Neural progenitor cell (in vitro differentiated cells): ENCODE data around the gene NXF1. TPM values are rescaled to one million over a fixed set of nuclear protein-coding genes. Genes with fewer than 3 reads are reported as not detected.
"Not testable (repeated sequence)": the region's sequence is repeated elsewhere in the genome, so short reads cannot be mapped to it uniquely, and the experiment has no call there.

Source experiments
- DNase-seq: peaks from one replicate; pipeline ENCODE4 v3.0.0-alpha.2; 2016; ENCODE audit warnings: low spot score
- H2AFZ ChIP-seq: fragments of 200-600 bp; sonication (generic); replicated peaks from 2 replicates; pipeline ENCODE4 v1.6.1; 2016; ENCODE audit warnings: antibody characterized with exemption
- H3F3A ChIP-seq: fragments of 200-600 bp; sonication (generic); 2 replicates; pipeline ENCODE4 v1.6.1; 2016; ENCODE audit warnings: antibody characterized with exemption, low read depth
- H3K27ac ChIP-seq: fragments of 200-600 bp; sonication (generic); 2 replicates; pipeline ENCODE4 v1.5.1; 2016; ENCODE audit warnings: mild to moderate bottlenecking
- H3K27me3 ChIP-seq: fragments of 200-600 bp; sonication (generic); 2 replicates; pipeline ENCODE4 v1.6.1; 2016; ENCODE audit warnings: mild to moderate bottlenecking, moderate library complexity
- H3K36me3 ChIP-seq: fragments of 200-600 bp; sonication (generic); 2 replicates; pipeline ENCODE4 v1.5.1; 2016
- H3K4me1 ChIP-seq: fragments of 200-600 bp; sonication (generic); 2 replicates; pipeline ENCODE4 v1.6.1; 2016; ENCODE audit warnings: mixed run types
- H3K4me2 ChIP-seq: fragments of 200-600 bp; sonication (generic); 2 replicates; pipeline ENCODE4 v1.6.1; 2016
- H3K4me3 ChIP-seq: fragments of 200-600 bp; sonication (generic); 2 replicates; pipeline ENCODE4 v1.5.1; 2016
- H3K79me2 ChIP-seq: fragments of 200-600 bp; sonication (generic); 2 replicates; pipeline ENCODE4 v1.6.1; 2016; ENCODE audit warnings: low read depth
- H3K9ac ChIP-seq: fragments of 200-600 bp; sonication (generic); 2 replicates; pipeline ENCODE4 v1.6.1; 2016
- H3K9me3 ChIP-seq: fragments of 200-600 bp; sonication (generic); 2 replicates; pipeline ENCODE4 v1.5.1; 2016; ENCODE audit warnings: low read depth
- H4K20me1 ChIP-seq: fragments of 200-600 bp; sonication (generic); 2 replicates; pipeline ENCODE4 v1.6.1; 2016; ENCODE audit warnings: low read depth
- H3K27ac Mint-ChIP-seq: 3 replicates; pipeline ENCODE4 v1.8.0; 2021; ENCODE audit warnings: mixed read lengths
- H3K27me3 Mint-ChIP-seq: 2 replicates; pipeline ENCODE4 v1.8.0; 2022; ENCODE audit warnings: low read depth, mild to moderate bottlenecking, inconsistent platforms, moderate library complexity, mixed read lengths; ENCODE audit not compliant: insufficient read depth
- H3K36me3 Mint-ChIP-seq: 3 replicates; pipeline ENCODE4 v1.8.0; 2021; ENCODE audit warnings: mixed read lengths
- H3K4me1 Mint-ChIP-seq: 3 replicates; pipeline ENCODE4 v1.8.0; 2021; ENCODE audit warnings: mixed read lengths
- H3K4me3 Mint-ChIP-seq: 3 replicates; pipeline ENCODE4 v1.8.0; 2021; ENCODE audit warnings: mild to moderate bottlenecking, moderate library complexity, mixed read lengths
- H3K9me3 Mint-ChIP-seq: 3 replicates; pipeline ENCODE4 v1.8.0; 2020; ENCODE audit warnings: mixed read lengths
- EZH2 ChIP-seq: fragments of 200-600 bp; sonication (generic); IDR thresholded peaks from 2 replicates; pipeline ENCODE4 v1.6.1; 2017; ENCODE audit warnings: antibody characterized with exemption, mild to moderate bottlenecking, moderate library complexity
- EZH2phosphoT487 ChIP-seq: fragments of 200-600 bp; sonication (generic); IDR thresholded peaks from 2 replicates; pipeline ENCODE4 v1.6.1; 2017; ENCODE audit warnings: antibody characterized with exemption
- total RNA-seq: library from RNA; depleted of rRNA; stranded (reverse); fragments of >200 nt; gene quantifications from 2 replicates; pipeline ENCODE4 v1.2.3, GENCODE V29; 2015; ENCODE audit warnings: low replicate concordance
- TF ChIP-seq, protein P1 (sequence below): fragments of 200-600 bp; sonication (generic); IDR thresholded peaks from 2 replicates; pipeline ENCODE4 v1.5.1; 2017; ENCODE audit warnings: antibody characterized with exemption, mild to moderate bottlenecking

Gene NXF1
- total RNA-seq, 1 donor from 2014 or later: 23.6 TPM

DNA sequence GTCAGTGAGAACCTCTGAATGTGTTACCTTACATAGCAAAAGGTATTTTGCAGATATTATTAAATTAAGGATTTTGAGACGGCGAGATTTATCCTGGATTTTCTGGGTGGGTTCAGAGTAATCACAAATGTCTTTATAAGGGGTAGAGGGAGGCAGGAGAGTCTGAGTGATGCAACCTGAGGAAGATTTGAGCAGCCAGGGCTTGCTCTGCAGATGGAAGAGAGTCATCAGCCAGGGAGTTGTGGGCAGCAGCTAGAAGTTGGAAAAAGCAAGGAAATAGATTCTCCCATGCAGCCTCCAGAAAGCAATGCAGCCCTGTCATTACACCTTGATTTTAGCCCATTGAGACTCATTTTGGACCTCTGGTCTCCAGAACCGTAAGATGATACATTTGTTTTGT, 38.2 kb upstream of the NXF1 start:
- no peak overlapping the region for H3K27ac Mint-ChIP-seq

DNA sequence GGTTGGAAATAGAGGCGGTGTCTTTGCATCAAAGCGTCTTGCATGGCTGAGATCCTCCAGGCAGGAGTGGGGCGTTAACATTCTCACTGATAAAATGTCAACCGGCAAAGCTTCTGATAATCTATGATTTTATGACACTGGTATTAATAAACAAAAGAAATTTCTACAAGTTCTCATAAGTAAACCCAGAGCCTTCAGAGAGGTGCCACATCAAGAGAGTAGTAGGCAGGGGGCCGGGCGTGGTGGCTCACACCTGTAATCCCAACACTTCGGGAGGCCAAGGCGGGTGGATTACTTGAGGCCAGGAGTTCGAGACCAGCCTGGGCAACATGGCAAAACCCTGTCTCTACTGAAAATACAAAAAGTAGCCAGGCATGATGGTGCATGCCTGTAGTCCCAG, 37.7 kb upstream of the NXF1 start:
- H2AFZ ChIP-seq: peak overlapping the region; percentile 12
- H3K36me3 ChIP-seq, H4K20me1 ChIP-seq, H3K27me3 ChIP-seq, H3K4me3 Mint-ChIP-seq, H3K9me3 Mint-ChIP-seq, H3K36me3 Mint-ChIP-seq, H3K9me3 ChIP-seq, H3K9ac ChIP-seq, H3K27me3 Mint-ChIP-seq, DNase-seq, H3K4me1 ChIP-seq, H3K27ac Mint-ChIP-seq: not testable (repeated sequence)
- H3F3A ChIP-seq: peaks cover 51% of the 10 kb centered on the region
- H3K4me3 ChIP-seq: peak overlapping the region; percentile 90
- H3K79me2 ChIP-seq: peaks cover 15% of the 10 kb centered on the region
- peaks cover 24% of the 10 kb centered on the region for H3K4me1 Mint-ChIP-seq
- H3K4me2 ChIP-seq: peak overlapping the region; percentile 89
- H3K27ac ChIP-seq: peak overlapping the region; percentile 99

More for the DNA sequence above, 38.2 kb upstream of the NXF1 start:
- Histone ChIP-seq H3K4me1 (peaks cover 6% of the 10 kb centered on the region), H3K79me2 (peaks cover 9% of the 10 kb centered on the region), H3K27ac (no peak overlapping the region), H3K27me3 (no peaks in the 10 kb centered on the region), H3K4me3 (no peak overlapping the region), H3K9me3 (no peaks in the 10 kb centered on the region), H3K36me3 (no peaks in the 10 kb centered on the region), H3F3A (peaks cover 54% of the 10 kb centered on the region), H2AFZ (no peak overlapping the region), H3K9ac (no peak overlapping the region), H3K4me2 (no peak overlapping the region), H4K20me1 (no peaks in the 10 kb centered on the region)
- peak overlapping the region; percentile 16 for H3K4me3 Mint-ChIP-seq
- TF ChIP-seq EZH2phosphoT487 (no peak), EZH2 (no peak)
- TF ChIP-seq, protein P1, sequence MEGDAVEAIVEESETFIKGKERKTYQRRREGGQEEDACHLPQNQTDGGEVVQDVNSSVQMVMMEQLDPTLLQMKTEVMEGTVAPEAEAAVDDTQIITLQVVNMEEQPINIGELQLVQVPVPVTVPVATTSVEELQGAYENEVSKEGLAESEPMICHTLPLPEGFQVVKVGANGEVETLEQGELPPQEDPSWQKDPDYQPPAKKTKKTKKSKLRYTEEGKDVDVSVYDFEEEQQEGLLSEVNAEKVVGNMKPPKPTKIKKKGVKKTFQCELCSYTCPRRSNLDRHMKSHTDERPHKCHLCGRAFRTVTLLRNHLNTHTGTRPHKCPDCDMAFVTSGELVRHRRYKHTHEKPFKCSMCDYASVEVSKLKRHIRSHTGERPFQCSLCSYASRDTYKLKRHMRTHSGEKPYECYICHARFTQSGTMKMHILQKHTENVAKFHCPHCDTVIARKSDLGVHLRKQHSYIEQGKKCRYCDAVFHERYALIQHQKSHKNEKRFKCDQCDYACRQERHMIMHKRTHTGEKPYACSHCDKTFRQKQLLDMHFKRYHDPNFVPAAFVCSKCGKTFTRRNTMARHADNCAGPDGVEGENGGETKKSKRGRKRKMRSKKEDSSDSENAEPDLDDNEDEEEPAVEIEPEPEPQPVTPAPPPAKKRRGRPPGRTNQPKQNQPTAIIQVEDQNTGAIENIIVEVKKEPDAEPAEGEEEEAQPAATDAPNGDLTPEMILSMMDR: no peak
- peaks cover 2% of the 10 kb centered on the region for H3K36me3 Mint-ChIP-seq
- peaks cover 3% of the 10 kb centered on the region for H3K9me3 Mint-ChIP-seq
- peaks cover 6% of the 10 kb centered on the region for H3K27me3 Mint-ChIP-seq
- peaks cover 24% of the 10 kb centered on the region for H3K4me1 Mint-ChIP-seq
- no peak for DNase-seq

DNA sequence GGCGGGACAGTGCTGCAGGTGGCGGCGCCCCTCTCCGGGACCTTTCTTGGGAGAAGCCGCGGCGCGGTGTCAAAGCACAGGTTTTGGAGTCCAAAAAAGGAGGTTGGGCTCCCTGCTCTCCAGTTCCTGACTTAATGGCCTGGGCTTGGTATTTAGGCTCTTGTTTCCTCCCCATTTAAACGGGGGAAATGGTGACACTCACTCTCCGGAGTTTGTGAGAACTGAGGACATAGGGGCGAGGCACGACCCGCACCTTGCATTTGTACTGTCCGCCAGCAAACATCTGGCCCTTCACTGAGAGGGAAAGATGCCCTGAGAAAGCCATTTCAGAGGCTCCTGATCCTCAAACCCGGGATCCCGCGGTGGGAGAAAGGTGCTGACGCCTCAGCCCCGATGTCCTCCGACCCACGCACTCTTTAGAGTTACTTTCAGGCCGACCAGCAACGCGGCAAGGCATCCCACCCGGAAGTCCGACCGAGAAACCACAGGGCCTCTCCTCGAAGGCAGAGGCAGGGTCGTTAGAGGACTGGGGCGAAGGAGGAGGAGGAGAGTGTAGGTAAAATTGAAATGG, 37.0 kb upstream of the NXF1 start:
- peaks cover 6% of the 10 kb centered on the region for H3K36me3 Mint-ChIP-seq
- TF ChIP-seq EZH2 (no peak), EZH2phosphoT487 (no peak)
- TF ChIP-seq, protein P1: no peak
- H3K9me3 ChIP-seq: no peaks in the 10 kb centered on the region
- H3K27ac ChIP-seq: peak overlapping the region; percentile 99
- H3F3A ChIP-seq: peaks cover 51% of the 10 kb centered on the region
- peak overlapping the region; percentile 90 for H3K4me3 ChIP-seq
- peaks cover 21% of the 10 kb centered on the region for H3K79me2 ChIP-seq
- peaks cover 29% of the 10 kb centered on the region for H3K4me1 Mint-ChIP-seq
- H3K27me3 Mint-ChIP-seq: peaks cover 6% of the 10 kb centered on the region
- H3K4me1 ChIP-seq: peaks cover 6% of the 10 kb centered on the region
- peak overlapping the region; percentile 70 for H3K9ac ChIP-seq
- DNase-seq: no peak
- H3K9me3 Mint-ChIP-seq: peaks cover 3% of the 10 kb centered on the region
- no peaks in the 10 kb centered on the region for H3K36me3 ChIP-seq
- H3K27me3 ChIP-seq: no peaks in the 10 kb centered on the region
- H2AFZ ChIP-seq: peak overlapping the region; percentile 12
- no peak overlapping the region for H3K27ac Mint-ChIP-seq
- no peak overlapping the region for H3K4me3 Mint-ChIP-seq
- H3K4me2 ChIP-seq: peak overlapping the region; percentile 89
- H4K20me1 ChIP-seq: no peaks in the 10 kb centered on the region

DNA sequence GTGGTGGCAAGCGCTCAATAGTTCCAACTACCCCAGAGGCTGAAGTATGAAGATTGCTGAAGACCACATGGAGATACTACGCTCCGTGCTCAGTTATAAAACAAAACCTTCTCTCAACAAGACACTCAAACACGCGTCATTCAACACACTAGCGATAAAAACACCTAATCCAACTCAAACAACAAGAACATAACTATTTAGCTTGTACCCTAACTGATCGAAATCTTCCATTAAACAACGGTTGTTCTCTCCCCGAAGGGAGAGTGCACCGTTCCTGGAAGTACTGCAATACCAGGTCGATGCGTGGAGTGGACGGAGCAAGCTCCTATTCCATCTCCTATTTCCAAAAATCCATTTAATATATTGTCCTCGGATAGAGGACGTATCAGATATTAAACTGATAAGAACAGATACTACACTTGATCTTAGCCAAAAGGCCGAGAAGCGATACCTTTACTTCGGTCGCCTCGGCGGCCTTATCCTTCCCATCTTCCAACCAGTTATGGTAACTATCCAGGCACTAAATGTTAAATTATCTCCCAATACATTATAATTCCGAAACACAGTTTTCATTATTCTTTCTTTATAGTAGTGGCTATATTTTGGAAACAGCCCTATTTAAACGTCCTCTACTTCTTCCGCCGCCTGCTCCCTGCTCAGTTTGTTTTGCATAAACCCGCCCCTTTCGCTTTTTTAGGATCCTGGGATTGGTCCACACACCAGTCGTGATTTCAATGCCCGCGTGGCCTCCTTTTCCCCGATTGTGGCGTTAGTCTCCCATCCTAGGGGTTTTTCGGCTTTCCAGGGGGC, 36.3 kb upstream of the NXF1 start:
- H3K9ac ChIP-seq: peak overlapping the region; percentile 70
- peaks cover 28% of the 10 kb centered on the region for H3K79me2 ChIP-seq
- peaks cover 6% of the 10 kb centered on the region for H3K4me1 ChIP-seq
- Mint-ChIP-seq H3K9me3 (no peaks in the 10 kb centered on the region), H3K27me3 (peaks cover 6% of the 10 kb centered on the region), H3K4me3 (no peak overlapping the region), H3K4me1 (peaks cover 29% of the 10 kb centered on the region), H3K36me3 (peaks cover 3% of the 10 kb centered on the region), H3K27ac (no peak overlapping the region)
- DNase-seq: peak; percentile 93
- H3K9me3 ChIP-seq: no peaks in the 10 kb centered on the region
- TF ChIP-seq, protein P1: no peak
- TF ChIP-seq EZH2phosphoT487 (no peak), EZH2 (no peak)
- peak overlapping the region; percentile 89 for H3K4me2 ChIP-seq
- H3K27me3 ChIP-seq: no peaks in the 10 kb centered on the region
- peak overlapping the region; percentile 12 for H2AFZ ChIP-seq
- H3F3A ChIP-seq: peaks cover 51% of the 10 kb centered on the region
- H3K27ac ChIP-seq: peak overlapping the region; percentile 99
- H3K36me3 ChIP-seq: no peaks in the 10 kb centered on the region
- H3K4me3 ChIP-seq: peak overlapping the region; percentile 90
- no peaks in the 10 kb centered on the region for H4K20me1 ChIP-seq

DNA sequence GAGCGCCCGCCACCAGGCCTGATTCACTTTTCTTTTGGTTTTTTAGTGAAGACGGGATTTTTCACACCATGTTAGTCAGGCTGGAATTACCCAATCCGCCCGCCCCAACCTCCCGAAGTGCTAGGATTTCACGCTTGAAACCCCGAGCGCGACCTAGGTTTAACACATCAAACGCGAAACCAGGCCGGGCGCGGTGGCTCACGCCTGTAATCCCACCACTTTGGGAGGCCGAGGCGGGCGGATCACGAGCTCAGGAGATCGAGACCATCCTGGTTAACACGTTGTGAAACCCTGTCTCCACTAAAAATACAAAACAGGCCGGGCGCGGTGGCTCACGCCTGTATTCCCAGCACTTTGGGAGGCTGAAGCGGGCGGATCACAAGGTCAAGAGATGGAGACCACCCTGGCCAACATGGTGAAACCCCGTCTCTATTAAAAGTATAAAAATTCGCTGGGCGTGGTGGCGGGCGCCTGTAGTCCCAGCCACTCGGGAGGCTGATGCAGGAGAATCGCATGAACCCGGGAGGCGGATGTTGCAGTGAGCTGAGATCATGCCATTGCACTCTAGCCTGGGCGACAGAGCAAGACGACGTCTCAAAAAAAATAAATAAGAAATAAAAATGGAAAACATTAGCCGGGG, 35.6 kb upstream of the NXF1 start:
- not testable (repeated sequence) for H3K9me3 ChIP-seq, H3K27me3 Mint-ChIP-seq, H4K20me1 ChIP-seq, H3K4me3 Mint-ChIP-seq, H3K27me3 ChIP-seq, H3K36me3 ChIP-seq, H3K9me3 Mint-ChIP-seq, H3K4me1 ChIP-seq, H2AFZ ChIP-seq, H3K36me3 Mint-ChIP-seq
- peaks cover 29% of the 10 kb centered on the region for H3K4me1 Mint-ChIP-seq
- Histone ChIP-seq H3K4me3 (peak overlapping the region; percentile 90), H3K79me2 (peaks cover 35% of the 10 kb centered on the region), H3K4me2 (peak overlapping the region; percentile 89), H3K27ac (peak overlapping the region; percentile 99), H3K9ac (peak overlapping the region; percentile 10), H3F3A (peaks cover 51% of the 10 kb centered on the region)
- peak overlapping the region; percentile 78 for H3K27ac Mint-ChIP-seq
- DNase-seq: peak; percentile 90
